Activated CD8-positive, alpha-beta memory T cell treated with anti-CD3 and anti-CD28 coated beads for 1 hour (primary cell): ENCODE measurements around the gene CCDC177.

Source experiments
- DNase-seq, 2 donors: peaks; one replicate each; pipeline ENCODE4 v3.0.0-alpha.2; 2020; ENCODE audit warnings: low read depth in 1 of 2; ENCODE audit errors: extremely low read depth in 1 of 2

The CCDC177 gene

GRCh38 chr14:69531135-69531534 is 43.5 kb downstream of the CCDC177 start:
- no peak for DNase-seq

GRCh38 chr14:69530095-69530494 is 44.6 kb downstream of the CCDC177 start:
- DNase-seq: no peak

GRCh38 chr14:69529563-69529962 is 45.1 kb downstream of the CCDC177 start:
- DNase-seq: no peak

GRCh38 chr14:69528930-69529329 is 45.7 kb downstream of the CCDC177 start:
- DNase-seq: no peak

GRCh38 chr14:69528143-69528542 is 46.5 kb downstream of the CCDC177 start:
- DNase-seq: no peak

- DNase-seq: no peak
Measured at GRCh38 chr14:69527635-69528034, 47.0 kb downstream of the CCDC177 start.

GRCh38 chr14:69525896-69526295 is 48.8 kb downstream of the CCDC177 start:
- DNase-seq: no peak

- no peak for DNase-seq
Measured at GRCh38 chr14:69522026-69522425, 52.6 kb downstream of the CCDC177 start.
